ENCODE measurements around the gene ZNF862.
A peak's percentile ranks its signal among the peaks of the same experiment; 100 is the strongest.

ZNF862 gene

DNA sequence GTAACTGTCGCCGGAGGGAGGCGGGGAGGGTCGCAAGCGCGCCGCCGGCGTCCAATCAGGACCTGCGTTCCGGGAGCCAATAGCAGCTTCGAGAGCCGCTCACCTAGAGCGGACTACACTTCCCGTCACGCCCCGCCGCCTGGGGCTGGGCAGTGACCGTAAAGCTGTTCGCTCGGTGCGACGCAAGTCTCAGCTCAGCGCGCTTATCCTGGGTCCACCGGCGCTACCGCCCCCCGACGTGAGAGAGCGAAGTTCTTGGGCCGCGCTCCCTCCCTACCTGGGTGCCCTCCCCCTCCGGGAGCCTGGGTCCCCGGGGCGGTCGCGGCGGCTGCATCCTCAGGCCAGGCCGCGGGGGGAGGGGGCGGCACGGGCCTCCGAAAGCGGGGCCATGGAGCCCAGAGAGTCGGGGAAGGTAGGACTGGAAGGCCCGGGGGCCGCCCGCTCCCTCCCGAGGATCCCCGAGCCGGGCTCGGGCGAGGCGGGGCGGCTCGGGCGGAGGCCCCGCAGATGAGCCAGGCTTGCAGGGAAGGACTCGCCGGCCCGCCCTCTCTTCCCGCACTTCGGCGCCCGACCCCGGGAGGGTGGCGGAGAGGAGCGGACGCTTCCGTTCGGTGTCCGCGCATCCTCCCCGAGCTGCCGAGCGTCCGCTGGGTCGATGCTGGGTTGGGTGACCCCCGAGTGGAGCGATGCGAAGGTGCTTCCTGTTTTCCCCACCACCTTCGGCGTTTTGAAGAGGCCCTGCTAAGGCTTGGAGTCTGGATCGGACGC, at the start of gene ZNF862:
ZNF862 (plus strand) TSS at position 152 of the 768 bp plus-strand sequence; CDS start at position 389, 237 bp downstream.
- DNase-seq (ENCODE audit: low read depth) = peak; percentile 97

GRCh38 chr7:149789101-149789500, 49.1 kb upstream of the ZNF862 start:
- DNase-seq (ENCODE audit: low read depth) = no peak

DNA sequence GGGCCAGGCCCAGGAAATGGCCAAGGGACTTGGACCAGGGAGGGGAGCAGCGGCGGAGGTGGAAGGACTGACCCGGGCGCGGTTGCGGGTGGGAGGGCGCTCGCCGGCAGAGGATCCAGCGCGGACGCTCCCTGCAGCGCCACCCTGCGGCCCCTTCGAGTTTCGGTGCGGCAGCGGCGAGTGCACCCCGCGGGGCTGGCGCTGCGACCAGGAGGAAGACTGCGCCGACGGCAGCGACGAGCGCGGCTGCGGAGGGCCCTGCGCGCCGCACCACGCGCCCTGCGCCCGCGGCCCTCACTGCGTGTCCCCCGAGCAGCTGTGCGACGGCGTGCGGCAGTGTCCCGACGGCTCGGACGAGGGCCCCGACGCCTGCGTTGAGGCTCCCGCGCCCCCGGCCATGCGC, 48.0 kb upstream of the ZNF862 start:
- no peak for DNase-seq (ENCODE audit: low read depth)

DNA sequence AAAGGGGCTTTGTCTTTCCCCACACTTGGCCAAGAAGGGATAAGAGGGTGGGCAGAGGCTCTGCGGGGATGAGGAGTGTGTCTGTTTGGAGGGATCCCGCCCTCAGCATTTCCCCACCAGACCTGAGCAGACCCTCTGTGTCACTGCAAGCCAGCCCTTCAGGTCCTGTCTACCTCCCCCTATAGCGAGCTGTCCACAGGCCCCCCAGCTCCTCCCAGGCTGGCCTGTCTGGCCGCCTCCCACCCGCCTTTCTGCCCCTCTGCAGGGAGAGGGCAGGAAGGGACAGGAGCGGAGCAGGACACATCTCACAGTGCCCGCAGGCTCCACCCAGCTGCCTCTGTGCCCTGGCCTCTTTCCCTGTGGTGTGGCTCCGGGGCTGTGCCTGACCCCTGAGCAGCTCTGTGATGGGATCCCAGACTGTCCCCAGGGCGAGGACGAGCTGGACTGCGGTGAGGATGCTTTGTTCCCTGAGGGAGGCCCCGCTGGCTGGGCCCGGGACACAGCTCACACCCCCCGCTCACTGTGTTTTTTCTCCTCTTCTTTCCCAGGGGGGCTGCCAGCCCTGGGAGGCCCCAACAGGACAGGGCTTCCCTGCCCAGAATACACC, 47.3 kb upstream of the ZNF862 start:
- no peak for DNase-seq (ENCODE audit: low read depth)

DNA sequence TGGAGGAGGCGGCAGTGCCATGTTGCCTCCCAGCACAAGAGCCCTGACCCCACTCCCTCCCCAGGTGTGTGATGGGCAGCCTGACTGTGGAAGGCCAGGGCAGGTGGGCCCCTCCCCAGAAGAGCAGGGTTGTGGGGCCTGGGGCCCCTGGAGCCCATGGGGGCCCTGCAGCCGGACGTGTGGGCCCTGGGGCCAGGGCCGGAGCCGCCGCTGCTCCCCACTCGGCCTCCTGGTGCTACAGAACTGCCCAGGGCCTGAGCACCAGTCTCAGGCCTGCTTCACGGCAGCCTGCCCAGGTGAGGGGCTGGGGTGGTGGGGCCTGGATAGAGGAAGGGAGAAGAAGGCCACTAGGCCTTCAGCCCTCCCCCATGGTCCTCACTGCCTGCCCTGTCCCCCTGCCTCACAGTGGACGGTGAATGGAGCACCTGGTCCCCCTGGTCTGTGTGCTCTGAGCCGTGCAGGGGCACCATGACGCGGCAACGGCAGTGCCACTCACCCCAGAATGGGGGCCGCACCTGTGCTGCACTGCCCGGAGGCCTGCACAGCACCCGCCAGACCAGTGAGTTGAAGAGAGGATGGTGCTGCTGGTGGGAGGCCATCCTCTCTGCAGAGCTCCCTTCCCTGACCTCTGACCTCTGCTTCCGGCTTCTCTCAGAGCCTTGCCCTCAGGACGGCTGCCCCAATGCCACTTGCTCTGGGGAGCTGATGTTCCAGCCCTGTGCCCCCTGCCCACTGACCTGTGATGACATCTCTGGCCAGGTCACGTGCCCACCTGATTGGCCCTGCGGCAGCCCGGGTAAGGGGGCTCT, 46.6 kb upstream of the ZNF862 start:
- no peak for DNase-seq (ENCODE audit: low read depth)

- DNase-seq (ENCODE audit: low read depth) = no peak
These were observed 46.0 kb upstream of the ZNF862 start for GRCh38 chr7:149792220-149792595.

DNA sequence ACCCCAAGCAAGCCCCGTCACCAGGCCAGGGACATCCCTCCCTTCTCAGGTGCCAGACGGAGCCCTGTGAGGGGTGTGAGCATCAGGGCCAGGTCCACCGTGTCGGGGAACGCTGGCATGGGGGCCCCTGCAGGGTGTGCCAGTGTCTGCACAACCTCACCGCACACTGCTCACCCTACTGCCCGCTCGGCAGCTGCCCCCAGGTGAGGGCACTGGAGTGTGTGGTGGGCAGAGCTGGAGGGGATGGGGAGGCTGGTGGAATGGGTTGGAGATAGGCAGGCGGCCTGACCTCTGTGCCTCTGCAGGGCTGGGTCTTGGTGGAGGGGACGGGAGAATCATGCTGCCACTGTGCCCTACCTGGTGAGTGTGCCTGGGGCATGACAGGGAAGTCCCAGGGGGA, 44.9 kb upstream of the ZNF862 start:
- no peak for DNase-seq (ENCODE audit: low read depth)

- no peak for DNase-seq (ENCODE audit: low read depth)
These were observed 43.5 kb upstream of the ZNF862 start for GRCh38 chr7:149794661-149795060.

DNA sequence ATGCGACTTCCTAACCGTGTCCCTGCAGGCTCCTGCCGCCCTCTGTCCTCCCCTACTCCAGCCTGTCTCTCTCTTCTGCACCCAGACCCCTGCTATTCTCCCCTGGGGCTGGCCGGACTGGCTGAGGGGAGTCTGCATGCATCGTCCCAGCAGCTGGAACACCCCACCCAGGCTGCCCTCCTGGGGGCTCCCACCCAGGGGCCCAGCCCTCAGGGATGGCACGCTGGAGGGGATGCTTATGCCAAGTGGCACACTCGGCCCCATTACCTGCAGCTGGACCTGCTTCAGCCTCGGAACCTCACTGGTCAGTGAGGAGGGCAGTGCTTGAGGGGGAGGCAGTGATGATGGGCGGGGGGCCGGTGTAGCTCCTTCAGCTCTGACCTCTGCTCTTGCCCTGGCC, 43.0 kb upstream of the ZNF862 start:
- no peak for DNase-seq (ENCODE audit: low read depth)

- DNase-seq (ENCODE audit: low read depth) = no peak
These were observed 41.8 kb upstream of the ZNF862 start for GRCh38 chr7:149796287-149796860.

- no peak for DNase-seq (ENCODE audit: low read depth)
These were observed 40.4 kb upstream of the ZNF862 start for GRCh38 chr7:149797771-149798170.

GRCh38 chr7:149799397-149800168, 38.6 kb upstream of the ZNF862 start:
- no peak for DNase-seq (ENCODE audit: low read depth)

GRCh38 chr7:149800169-149800555, 38.0 kb upstream of the ZNF862 start:
- DNase-seq (ENCODE audit: low read depth) = no peak

GRCh38 chr7:149801002-149801566, 37.1 kb upstream of the ZNF862 start:
- DNase-seq (ENCODE audit: low read depth) = no peak

GRCh38 chr7:149801816-149802215, 36.4 kb upstream of the ZNF862 start:
- DNase-seq (ENCODE audit: low read depth) = no peak

DNA sequence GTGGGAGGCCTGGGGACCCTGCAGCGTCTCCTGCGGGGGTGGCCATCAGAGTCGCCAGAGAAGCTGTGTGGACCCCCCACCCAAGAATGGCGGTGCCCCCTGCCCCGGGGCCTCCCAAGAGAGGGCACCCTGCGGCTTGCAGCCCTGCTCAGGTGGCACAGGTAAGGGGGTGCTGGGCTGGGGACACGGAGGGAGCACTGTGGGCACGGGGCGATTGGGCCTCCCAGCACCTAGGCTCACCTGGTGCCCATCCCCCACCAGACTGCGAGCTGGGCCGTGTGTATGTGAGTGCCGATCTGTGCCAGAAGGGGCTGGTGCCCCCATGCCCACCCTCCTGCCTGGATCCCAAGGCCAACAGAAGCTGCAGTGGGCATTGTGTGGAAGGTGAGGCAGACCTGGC, 35.2 kb upstream of the ZNF862 start:
- DNase-seq (ENCODE audit: low read depth) = no peak

DNA sequence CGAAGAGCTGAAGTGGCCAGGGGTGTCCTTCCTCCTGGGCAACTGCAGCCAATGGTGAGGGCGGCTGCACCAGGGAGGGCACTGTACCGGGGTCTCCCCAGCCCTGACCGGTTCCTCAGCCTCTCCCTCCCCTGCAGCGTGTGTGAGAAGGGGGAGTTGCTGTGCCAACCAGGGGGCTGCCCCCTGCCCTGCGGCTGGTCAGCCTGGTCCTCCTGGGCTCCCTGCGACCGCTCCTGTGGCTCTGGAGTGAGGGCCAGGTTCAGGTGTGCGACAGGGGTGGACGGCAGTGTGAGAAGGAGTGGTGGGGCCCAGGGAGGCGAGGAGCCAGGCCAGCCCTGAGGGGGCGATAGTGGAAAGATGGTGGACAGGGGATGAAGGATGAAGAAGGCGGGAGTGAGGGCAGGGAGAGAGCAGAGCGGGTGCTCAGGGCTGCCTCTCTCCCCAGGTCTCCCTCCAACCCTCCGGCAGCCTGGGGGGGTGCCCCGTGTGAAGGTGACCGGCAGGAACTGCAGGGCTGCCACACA, 34.6 kb upstream of the ZNF862 start:
- DNase-seq (ENCODE audit: low read depth) = no peak

- no peak for DNase-seq (ENCODE audit: low read depth)
These were observed 34.1 kb upstream of the ZNF862 start for GRCh38 chr7:149804106-149804505.

DNA sequence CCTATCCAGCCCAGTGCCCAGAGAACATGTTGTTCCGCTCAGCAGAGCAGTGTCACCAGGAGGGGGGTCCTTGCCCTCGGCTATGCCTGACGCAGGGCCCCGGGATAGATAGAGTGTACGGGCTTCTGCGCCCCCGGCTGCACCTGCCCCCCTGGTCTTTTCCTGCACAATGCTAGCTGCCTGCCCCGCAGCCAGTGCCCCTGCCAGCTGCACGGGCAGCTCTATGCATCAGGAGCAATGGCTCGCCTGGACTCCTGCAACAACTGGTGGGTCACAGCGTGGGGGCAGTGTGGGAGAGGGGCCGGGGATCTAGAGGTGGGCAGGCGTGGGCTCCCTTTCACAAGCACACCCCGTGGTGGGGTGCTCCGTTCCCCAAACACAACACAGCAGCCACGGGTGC, 31.4 kb upstream of the ZNF862 start:
- DNase-seq (ENCODE audit: low read depth) = no peak

GRCh38 chr7:149808311-149808710, 29.9 kb upstream of the ZNF862 start:
- no peak for DNase-seq (ENCODE audit: low read depth)

DNA sequence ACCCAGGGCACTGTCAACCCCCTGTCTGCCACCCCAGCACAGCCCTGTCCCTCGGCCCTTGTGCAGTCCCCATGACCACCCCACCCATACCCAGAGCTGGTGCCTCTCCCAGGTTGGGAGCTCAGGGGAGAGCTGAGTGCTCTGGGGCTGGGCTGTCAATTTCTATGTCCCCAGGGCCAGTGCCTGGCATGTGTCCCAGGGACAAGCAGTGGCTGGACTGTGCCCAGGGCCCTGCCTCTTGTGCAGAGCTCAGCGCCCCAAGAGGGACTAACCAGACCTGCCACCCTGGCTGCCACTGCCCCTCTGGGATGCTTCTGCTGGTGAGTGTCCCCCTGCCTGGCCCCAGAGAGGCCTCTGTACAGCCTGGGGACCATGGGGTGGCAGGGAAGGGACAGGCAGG, 29.0 kb upstream of the ZNF862 start:
- DNase-seq (ENCODE audit: low read depth) = no peak
